Measurements from ENCODE around the gene CAMKMT. TPM values are rescaled to one million over a fixed set of nuclear protein-coding genes. Genes with fewer than 3 reads are reported as not detected.
A peak's percentile ranks its signal among the peaks of the same experiment; 100 is the strongest.

Gene CAMKMT
- total and polyA plus RNA-seq, 10 donors = 4.1 to 26.1 (median 11.0) TPM

- Histone ChIP-seq H3K27ac (no peak overlapping the region), H3K36me3 (peaks cover 0 to 6% (median 0%) of the 10 kb centered on the region in 6 donors), H3K4me3 (no peak overlapping the region), H3K4me1 (no peaks in the 10 kb centered on the region), H3K9me3 (no peaks in the 10 kb centered on the region), H3K27me3 (replicated peaks in 1 of 7) (no peaks in the 10 kb centered on the region)
- DNase-seq = no peak
- 82 to 90% (median 85%) methylated on average over 4 of the region's 4 CpGs for WGBS, 5 donors
- peak in 5 of 11 experiments; percentile 8 to 43 (median 26) for TF ChIP-seq CTCF (IDR thresholded peaks at IDR 0.05 in 8 of 11, conservative IDR thresholded peaks at IDR 0.05 in 3 of 11)
- no peak for TF ChIP-seq POLR2A (IDR thresholded peaks at IDR 0.05)
- intact Hi-C loops (cut with DNase I; ENCODE audit: low total_unique reads) = no loop called here
Measured at GRCh38 chr2:44560352-44560751, 198.6 kb downstream of the CAMKMT start.

- no peaks in the 10 kb centered on the region for H3K4me1 ChIP-seq
- no peaks in the 10 kb centered on the region for H3K9me3 ChIP-seq
- WGBS, 5 donors = 77 to 97% (median 82%) methylated on average over 1 of the region's 1 CpG
- intact Hi-C loops (cut with DNase I; ENCODE audit: low total_unique reads) = no loop called here
- no peak for DNase-seq
- TF ChIP-seq POLR2A (IDR thresholded peaks at IDR 0.05) (no peak), CTCF (IDR thresholded peaks at IDR 0.05 in 8 of 11, conservative IDR thresholded peaks at IDR 0.05 in 3 of 11) (no peak), POLR2AphosphoS5 (IDR thresholded peaks at IDR 0.05) (no peak)
- H3K27ac ChIP-seq = no peak overlapping the region
- H3K27me3 ChIP-seq (replicated peaks in 1 of 7) = no peaks in the 10 kb centered on the region
- H3K36me3 ChIP-seq = peaks cover 0 to 6% (median 0%) of the 10 kb centered on the region in 6 donors
- no peak overlapping the region for H3K4me3 ChIP-seq
Measured at GRCh38 chr2:44560941-44561340, 199.2 kb downstream of the CAMKMT start.

GRCh38 chr2:44562737-44563136 lies 201.0 kb downstream of the CAMKMT start:
- no peaks in the 10 kb centered on the region for H3K4me1 ChIP-seq
- no peak for TF ChIP-seq POLR2AphosphoS5 (IDR thresholded peaks at IDR 0.05)
- TF ChIP-seq POLR2A (IDR thresholded peaks at IDR 0.05) = no peak
- no peak for TF ChIP-seq CTCF (IDR thresholded peaks at IDR 0.05 in 8 of 11, conservative IDR thresholded peaks at IDR 0.05 in 3 of 11)
- DNase-seq = no peak
- H3K27ac ChIP-seq = no peak overlapping the region
- H3K4me3 ChIP-seq = no peak overlapping the region
- 85 to 95% (median 90%) methylated on average over 5 of the region's 5 CpGs for WGBS, 5 donors
- H3K9me3 ChIP-seq = no peaks in the 10 kb centered on the region
- H3K36me3 ChIP-seq = peaks cover 0 to 6% (median 0%) of the 10 kb centered on the region in 6 donors
- no peaks in the 10 kb centered on the region for H3K27me3 ChIP-seq (replicated peaks in 1 of 7)
- intact Hi-C loops (cut with DNase I; ENCODE audit: low total_unique reads) = no loop called here

- Histone ChIP-seq H3K4me3 (no peak overlapping the region), H3K4me1 (no peaks in the 10 kb centered on the region), H3K27me3 (replicated peaks in 1 of 7) (no peaks in the 10 kb centered on the region), H3K27ac (no peak overlapping the region), H3K9me3 (no peaks in the 10 kb centered on the region), H3K36me3 (no peaks in the 10 kb centered on the region)
- intact Hi-C loops (cut with DNase I; ENCODE audit: low total_unique reads) = no loop called here
- TF ChIP-seq POLR2AphosphoS5 (IDR thresholded peaks at IDR 0.05) (no peak), POLR2A (IDR thresholded peaks at IDR 0.05) (no peak), CTCF (IDR thresholded peaks at IDR 0.05 in 8 of 11, conservative IDR thresholded peaks at IDR 0.05 in 3 of 11) (no peak)
- 93 to 99% (median 97%) methylated on average over 5 of the region's 5 CpGs for WGBS, 5 donors
- DNase-seq = no peak
Measured at GRCh38 chr2:44564752-44565151, 203.0 kb downstream of the CAMKMT start.

Data from spleen (tissue), 11 donors.